SHP77 (cell line): Measurements from ENCODE around the gene KCNMA1.

ENCODE experiments used
- DNase-seq, 2 experiments: peaks; one replicate each; lab custom pipeline; 2025; lab: John Stamatoyannopoulos, UW

Gene KCNMA1

DNA sequence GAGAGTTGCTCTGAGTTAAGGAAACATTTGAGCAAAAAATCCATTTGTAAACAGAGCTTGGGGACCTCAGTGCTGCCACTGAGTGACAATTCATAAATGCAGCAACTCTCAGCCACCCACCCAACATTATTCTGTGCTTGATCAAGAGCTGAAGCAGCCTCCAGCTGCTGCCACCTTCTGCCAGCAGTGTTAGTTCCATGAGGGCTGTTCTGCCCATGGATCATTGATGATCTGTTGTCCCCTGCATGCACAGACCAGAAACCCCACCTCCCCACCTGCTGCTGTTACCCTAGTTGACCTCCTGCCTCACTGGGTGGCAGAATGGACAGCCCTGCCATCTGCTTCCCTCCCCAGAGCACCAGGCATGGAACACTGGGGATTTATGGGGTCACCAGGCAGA lies 305.4 kb downstream of the KCNMA1 start:
- peak; percentile 17 to 23 for DNase-seq

GRCh38 chr10:77328272-77328816 lies 309.3 kb downstream of the KCNMA1 start:
- DNase-seq, result no peak

- DNase-seq, result no peak
Observed at GRCh38 chr10:77325233-77325537, 312.4 kb downstream of the KCNMA1 start.

- DNase-seq, result no peak
Observed at GRCh38 chr10:77321838-77322237, 315.8 kb downstream of the KCNMA1 start.

DNA sequence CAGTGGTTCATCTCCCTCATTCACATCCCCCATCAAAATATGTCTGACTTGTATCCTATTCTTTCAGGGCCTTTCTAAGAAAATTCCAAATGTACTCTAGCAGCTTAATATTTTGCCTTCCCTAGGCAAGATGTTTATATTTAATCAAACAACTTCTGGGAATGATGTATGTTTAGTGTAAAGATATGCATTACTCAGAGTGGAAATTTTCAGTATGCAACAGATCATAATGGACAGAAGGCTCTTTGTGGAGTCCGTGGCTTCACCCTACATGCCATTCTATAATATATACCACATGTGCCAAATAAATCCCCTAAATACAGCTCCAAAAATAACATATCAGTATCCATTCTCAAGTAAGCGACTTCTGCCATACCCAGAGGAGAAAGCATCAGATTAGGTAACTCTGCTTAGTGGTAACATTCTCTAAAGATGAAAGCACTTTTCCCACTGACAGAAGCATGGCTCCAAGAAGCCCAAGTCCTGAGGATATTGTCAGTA lies 316.6 kb downstream of the KCNMA1 start:
- no peak for DNase-seq

- DNase-seq, result no peak
Observed at GRCh38 chr10:77319557-77319956, 318.1 kb downstream of the KCNMA1 start.

DNA sequence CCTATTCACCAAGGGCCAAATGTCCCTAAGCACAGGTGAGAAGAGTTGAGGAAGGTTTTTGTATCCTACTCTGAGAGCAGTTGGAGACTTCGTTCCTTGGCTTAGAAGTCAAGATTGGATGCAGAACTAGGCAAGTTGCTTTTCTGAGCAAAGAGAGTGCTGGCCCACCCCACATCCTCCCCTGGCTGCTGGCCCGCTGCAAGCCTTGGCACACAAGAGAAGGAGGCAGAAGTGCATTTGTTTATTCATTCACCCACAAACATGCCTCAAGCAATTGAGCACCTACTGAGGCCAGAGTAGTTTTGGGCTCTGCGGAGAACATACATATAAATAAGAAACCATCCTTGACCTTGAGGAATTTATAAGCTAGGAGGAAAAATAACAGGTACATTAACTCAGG lies 318.9 kb downstream of the KCNMA1 start:
- no peak for DNase-seq

- no peak for DNase-seq
Observed at GRCh38 chr10:77317221-77317620, 320.4 kb downstream of the KCNMA1 start.

DNA sequence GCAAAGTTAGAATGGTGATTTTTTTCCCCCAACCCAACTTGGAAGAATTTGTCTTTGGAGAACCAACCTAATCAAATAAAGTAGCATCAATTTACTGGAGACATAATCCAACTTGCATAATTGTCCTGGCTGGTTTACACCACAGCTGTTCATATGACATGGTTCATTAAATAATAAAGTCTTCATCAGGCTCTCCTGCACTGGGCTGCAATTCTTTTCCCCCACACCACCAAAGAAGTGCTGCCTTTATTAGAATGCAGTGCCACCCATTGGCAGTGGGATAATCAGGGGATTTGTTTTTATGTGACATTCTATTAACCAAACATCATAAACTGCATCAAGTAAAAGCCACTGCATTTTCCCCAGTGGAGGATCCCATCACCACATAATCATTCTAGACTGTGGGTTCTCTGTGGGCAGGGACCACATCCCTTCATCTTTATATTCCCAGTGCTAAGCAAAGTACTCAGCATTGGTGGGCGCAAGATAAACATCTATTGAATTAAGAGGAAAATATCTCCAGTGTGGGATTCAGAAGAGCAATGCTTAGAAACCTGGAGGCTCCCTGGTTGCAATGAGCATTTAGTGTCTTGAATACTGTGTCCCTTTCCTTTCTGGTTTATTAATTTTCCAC lies 322.0 kb downstream of the KCNMA1 start:
- no peak for DNase-seq

- DNase-seq, result no peak
Observed at GRCh38 chr10:77313066-77313750, 324.4 kb downstream of the KCNMA1 start.

DNA sequence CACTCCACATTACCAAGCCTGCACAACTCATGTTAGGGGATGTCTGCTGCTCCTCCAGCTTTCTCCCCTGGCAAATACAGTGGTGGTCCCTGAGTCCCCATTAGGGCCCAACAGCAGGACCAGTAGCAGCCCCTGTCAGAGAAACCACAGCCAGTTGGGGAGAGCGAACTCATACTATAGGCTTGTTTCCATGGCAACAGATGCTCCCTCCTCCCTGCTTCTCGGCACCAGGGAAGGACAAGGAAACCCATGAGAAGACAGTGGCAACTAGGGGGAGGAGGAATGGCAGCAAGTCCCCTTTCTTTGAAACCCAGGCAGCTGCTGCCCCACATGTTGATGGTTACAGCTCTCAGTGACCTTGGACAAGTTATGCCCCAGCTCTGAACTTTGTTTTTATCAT lies 326.4 kb downstream of the KCNMA1 start:
- no peak for DNase-seq

DNA sequence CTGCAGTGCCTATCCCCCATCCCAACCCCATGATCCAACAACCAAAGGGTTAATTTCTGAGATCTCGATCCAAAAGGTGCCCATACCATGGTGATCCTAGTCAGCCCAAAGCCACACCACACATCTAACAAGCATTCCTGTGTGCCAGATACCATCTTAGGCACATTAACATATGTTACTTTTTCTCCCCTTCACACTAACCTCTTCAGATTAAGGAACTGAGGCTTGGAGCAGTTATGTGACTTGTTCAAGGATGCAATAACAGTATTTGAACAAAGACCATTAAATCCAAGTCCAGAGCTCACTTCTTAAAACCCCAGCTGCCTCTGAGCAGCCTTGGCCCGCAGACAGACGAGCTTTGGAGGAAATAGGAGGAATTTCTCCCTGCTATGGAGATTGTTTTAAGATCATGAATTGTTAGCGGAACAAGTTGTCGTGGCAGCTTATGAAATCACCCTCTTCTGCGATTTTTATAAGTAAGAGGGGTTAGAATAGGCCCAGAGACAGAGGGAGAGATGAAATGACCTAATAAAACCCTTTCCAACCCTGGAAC lies 327.2 kb downstream of the KCNMA1 start:
- DNase-seq, result no peak

- no peak for DNase-seq
Observed at GRCh38 chr10:77309509-77309908, 328.1 kb downstream of the KCNMA1 start.

DNA sequence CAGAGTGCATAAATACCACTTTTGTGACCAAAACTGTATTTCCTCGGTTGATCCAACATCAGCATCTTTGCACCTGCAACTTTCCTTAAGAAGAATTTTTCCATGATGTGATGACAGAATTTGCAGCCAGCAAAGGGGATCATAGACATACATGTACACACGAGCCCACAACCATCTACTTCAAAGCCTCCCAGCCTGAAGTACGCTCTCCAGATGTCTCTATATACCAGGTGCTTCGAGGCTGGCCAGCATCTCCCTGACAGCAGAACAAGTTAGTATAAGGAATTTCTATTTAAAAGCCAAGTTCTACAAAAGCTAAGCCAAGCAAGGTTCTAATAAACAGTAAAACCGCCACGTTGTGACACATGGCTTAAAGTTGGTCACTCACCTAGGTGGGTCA lies 328.5 kb downstream of the KCNMA1 start:
- DNase-seq, result no peak

DNA sequence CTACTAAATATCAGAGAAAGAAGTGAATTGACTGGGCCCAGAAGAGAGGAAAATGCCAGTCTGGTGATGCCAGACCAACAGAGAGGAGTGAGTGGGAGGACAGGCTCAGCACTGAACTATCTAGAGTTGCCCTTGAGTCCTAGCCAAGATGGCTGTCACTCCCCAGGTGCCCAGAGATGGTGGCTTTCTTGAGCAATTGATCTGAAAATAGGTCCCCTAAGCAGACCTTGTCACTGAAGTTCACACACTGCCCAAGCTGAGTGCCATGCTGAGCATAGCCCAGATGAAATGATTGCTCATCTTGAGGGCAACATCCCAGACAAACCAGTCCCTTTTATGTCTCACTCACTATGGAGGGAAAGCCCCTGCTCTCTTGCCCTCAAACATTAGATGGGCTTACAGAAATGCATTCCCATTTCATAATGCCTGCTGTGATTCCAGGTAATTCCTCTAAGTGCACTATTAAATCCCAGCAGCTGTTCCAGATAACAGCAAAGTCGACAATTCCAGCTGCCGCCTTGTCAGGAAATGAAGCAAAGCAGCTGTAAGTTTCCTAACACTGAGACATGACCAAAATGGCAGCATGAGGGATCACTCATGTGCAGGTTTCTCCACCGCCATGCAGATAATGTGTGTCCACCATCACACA lies 329.4 kb downstream of the KCNMA1 start:
- DNase-seq, result no peak

DNA sequence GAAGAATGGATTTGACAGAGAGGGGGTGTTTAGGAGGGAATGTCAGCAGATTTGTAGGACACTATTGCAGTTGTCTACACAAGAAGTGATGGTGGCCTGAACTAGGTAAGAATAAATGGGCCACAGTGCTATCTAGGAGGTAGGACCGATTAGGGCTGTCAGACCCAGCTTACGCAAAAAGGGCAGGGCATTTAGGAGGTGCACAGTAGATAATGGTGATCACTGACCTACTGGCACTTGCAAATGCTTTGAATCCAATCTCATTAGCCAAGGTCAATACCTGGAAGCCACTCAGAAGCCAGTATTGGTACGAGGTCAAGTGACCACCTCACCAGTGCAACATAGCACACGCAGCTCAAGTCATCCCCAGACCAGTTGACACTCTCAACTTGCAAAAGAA lies 330.9 kb downstream of the KCNMA1 start:
- no peak for DNase-seq

- no peak for DNase-seq
Observed at GRCh38 chr10:77305650-77306632, 331.7 kb downstream of the KCNMA1 start.

GRCh38 chr10:77304192-77304591 lies 333.4 kb downstream of the KCNMA1 start:
- no peak for DNase-seq

GRCh38 chr10:77301305-77301730 lies 336.3 kb downstream of the KCNMA1 start:
- DNase-seq, result no peak

- no peak for DNase-seq
Observed at GRCh38 chr10:77300682-77301302, 336.8 kb downstream of the KCNMA1 start.

DNA sequence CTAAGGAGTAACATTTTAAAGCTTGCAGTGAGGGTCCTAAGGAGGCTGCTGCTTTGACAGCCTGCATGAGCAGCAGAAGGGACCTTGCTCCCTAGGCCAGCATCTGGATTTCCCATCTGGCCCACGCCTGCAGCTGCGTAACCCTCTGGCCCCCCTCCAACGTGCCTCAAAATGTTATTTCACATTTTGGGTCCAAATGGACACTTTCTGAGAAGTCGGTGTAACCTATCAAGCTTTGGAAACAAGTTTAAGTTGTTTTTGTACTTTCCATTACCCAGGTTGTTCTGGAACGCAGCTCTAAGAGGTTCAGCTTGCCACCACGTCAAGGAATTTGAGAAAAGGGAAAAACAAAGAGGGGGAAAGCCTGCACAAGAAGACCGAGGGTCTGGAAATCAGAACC lies 338.3 kb downstream of the KCNMA1 start:
- DNase-seq, result no peak
